H9 (cell line): ENCODE results near the gene C19orf81. TPM values are rescaled to one million over a fixed set of nuclear protein-coding genes. Genes with fewer than 3 reads are reported as not detected.
"Not testable (repeated sequence)": the region's sequence is repeated elsewhere in the genome, so short reads cannot be mapped to it uniquely, and the experiment has no call there.

Source experiments
- DNase-seq: peaks from one replicate; pipeline ENCODE4 v3.0.0-alpha.2; 2017
- H2AFZ ChIP-seq: one replicate; pipeline ENCODE4 v1.6.1; 2013; ENCODE audit warnings: mild to moderate bottlenecking, low read length, control low read depth, moderate library complexity
- H2AK5ac ChIP-seq: 2 replicates; pipeline ENCODE4 v1.6.1; 2013; ENCODE audit warnings: low read length, control low read depth, mixed read lengths; ENCODE audit not compliant: insufficient read length
- H2BK120ac ChIP-seq: one replicate; pipeline ENCODE4 v1.6.1; 2013; ENCODE audit warnings: low read depth, mild to moderate bottlenecking, low read length, control low read depth, inconsistent platforms; ENCODE audit not compliant: poor library complexity, severe bottlenecking
- H2BK12ac ChIP-seq: 2 replicates; pipeline ENCODE4 v1.6.1; 2013; ENCODE audit warnings: low read length, control low read depth, mixed read lengths, low read depth; ENCODE audit not compliant: insufficient read length
- H2BK15ac ChIP-seq: 2 replicates; pipeline ENCODE4 v1.6.1; 2013; ENCODE audit warnings: low read depth, low read length, control low read depth
- H2BK20ac ChIP-seq: one replicate; pipeline ENCODE4 v1.6.1; 2013; ENCODE audit warnings: low read depth, mild to moderate bottlenecking, low read length, control low read depth, inconsistent platforms; ENCODE audit not compliant: poor library complexity, severe bottlenecking
- H2BK5ac ChIP-seq: 2 replicates; pipeline ENCODE4 v1.6.1; 2013; ENCODE audit warnings: low read length, control low read depth, mixed read lengths; ENCODE audit not compliant: insufficient read length
- H3K14ac ChIP-seq: 2 replicates; pipeline ENCODE4 v1.6.1; 2013; ENCODE audit warnings: low read length, control low read depth; ENCODE audit not compliant: insufficient read depth
- H3K18ac ChIP-seq: 2 replicates; pipeline ENCODE4 v1.6.1; 2013; ENCODE audit warnings: low read depth, mild to moderate bottlenecking, mixed read lengths, low read length, control low read depth; ENCODE audit not compliant: insufficient read length
- H3K23ac ChIP-seq: 2 replicates; pipeline ENCODE4 v1.6.1; 2013; ENCODE audit warnings: low read length, control low read depth, mixed read lengths, low read depth; ENCODE audit not compliant: insufficient read length
- H3K23me2 ChIP-seq: 2 replicates; pipeline ENCODE4 v1.6.1; 2013; ENCODE audit warnings: low read depth, mild to moderate bottlenecking, mixed read lengths, low read length, control low read depth; ENCODE audit not compliant: insufficient read length, poor library complexity, severe bottlenecking
- H3K27ac ChIP-seq: 2 replicates; pipeline ENCODE4 v1.5.1; 2013; ENCODE audit warnings: low read length, control low read depth, mixed read lengths, low read depth; ENCODE audit not compliant: insufficient read length
- H3K27me3 ChIP-seq: 2 replicates; pipeline ENCODE4 v1.6.1; 2013; ENCODE audit warnings: low read length, control low read depth, inconsistent platforms; ENCODE audit not compliant: insufficient read depth
- H3K4ac ChIP-seq: 2 replicates; pipeline ENCODE4 v1.6.1; 2013; ENCODE audit warnings: low read depth, mild to moderate bottlenecking, control low read depth, inconsistent platforms, low read length, moderate library complexity
- H3K4me1 ChIP-seq: 2 replicates; pipeline ENCODE4 v1.6.1; 2013; ENCODE audit warnings: low read length, control low read depth, inconsistent platforms; ENCODE audit not compliant: insufficient read depth
- H3K4me2 ChIP-seq: 2 replicates; pipeline ENCODE4 v1.6.1; 2013; ENCODE audit warnings: low read length, control low read depth, mixed read lengths; ENCODE audit not compliant: insufficient read length, insufficient read depth
- H3K56ac ChIP-seq: 2 replicates; pipeline ENCODE4 v1.6.1; 2013; ENCODE audit warnings: low read depth, mild to moderate bottlenecking, mixed read lengths, low read length, control low read depth; ENCODE audit not compliant: insufficient read length
- H3K79me1 ChIP-seq: 2 replicates; pipeline ENCODE4 v1.6.1; 2013; ENCODE audit warnings: low read depth, mild to moderate bottlenecking, moderate library complexity, low read length, control low read depth, inconsistent platforms; ENCODE audit not compliant: insufficient read depth, poor library complexity, severe bottlenecking
- H3K79me2 ChIP-seq: 2 replicates; pipeline ENCODE4 v1.6.1; 2013; ENCODE audit warnings: low read length, control low read depth, inconsistent platforms; ENCODE audit not compliant: insufficient read depth
- H3K9ac ChIP-seq: 2 replicates; pipeline ENCODE4 v1.6.1; 2013; ENCODE audit warnings: low read length, control low read depth, mixed read lengths; ENCODE audit not compliant: insufficient read length; ENCODE audit errors: extremely low read depth
- H3K9me3 ChIP-seq: one replicate; pipeline ENCODE4 v1.6.1; 2013; ENCODE audit warnings: low read depth, low read length, inconsistent platforms; ENCODE audit not compliant: control insufficient read depth
- H3T11ph ChIP-seq: one replicate; pipeline ENCODE4 v1.6.1; 2013; ENCODE audit warnings: mild to moderate bottlenecking, low read length, control low read depth, inconsistent platforms
- H4K20me1 ChIP-seq: one replicate; pipeline ENCODE4 v1.6.1; 2013; ENCODE audit not compliant: control insufficient read depth, insufficient read length, insufficient read depth
- H4K5ac ChIP-seq: 2 replicates; pipeline ENCODE4 v1.6.1; 2013; ENCODE audit warnings: low read depth, mild to moderate bottlenecking, mixed read lengths, low read length, control low read depth; ENCODE audit not compliant: insufficient read length
- H4K8ac ChIP-seq: replicated peaks from 2 replicates; pipeline ENCODE4 v1.6.1; 2013; ENCODE audit warnings: low read length, control low read depth, mixed read lengths, low read depth; ENCODE audit not compliant: insufficient read length
- H4K91ac ChIP-seq: 2 replicates; pipeline ENCODE4 v1.6.1; 2013; ENCODE audit warnings: low read depth, mild to moderate bottlenecking, moderate library complexity, mixed read lengths, low read length, control low read depth; ENCODE audit not compliant: insufficient read length
- H3K27ac Mint-ChIP-seq, 3 experiments: 2 replicates in 2 of 3; 3 replicates in 1 of 3; pipeline ENCODE4 v1.8.0; 2020 to 2021; ENCODE audit warnings: mixed read lengths in 3 of 3, mild to moderate bottlenecking in 1 of 3, moderate library complexity in 1 of 3
- H3K27me3 Mint-ChIP-seq: 2 replicates; pipeline ENCODE4 v1.8.0; 2021; ENCODE audit warnings: low read depth, mild to moderate bottlenecking, moderate library complexity, mixed read lengths
- H3K36me3 Mint-ChIP-seq, 3 experiments: 2 replicates in 2 of 3; 3 replicates in 1 of 3; pipeline ENCODE4 v1.8.0; 2020 to 2021; ENCODE audit warnings: low read depth in 3 of 3, mixed read lengths in 3 of 3; ENCODE audit not compliant: insufficient read depth in 1 of 3
- H3K4me1 Mint-ChIP-seq, 2 experiments: 2 replicates each; pipeline ENCODE4 v1.8.0; 2020; ENCODE audit warnings: mixed read lengths in 2 of 2
- H3K4me3 Mint-ChIP-seq, 2 experiments: 2 replicates in 1 of 2; 3 replicates in 1 of 2; pipeline ENCODE4 v1.8.0; 2020 to 2021; ENCODE audit warnings: mild to moderate bottlenecking in 2 of 2, mixed read lengths in 2 of 2, moderate library complexity in 1 of 2
- H3K9me3 Mint-ChIP-seq, 2 experiments: 2 replicates in 1 of 2; 3 replicates in 1 of 2; pipeline ENCODE4 v1.8.0; 2020; ENCODE audit warnings: mild to moderate bottlenecking in 2 of 2, mixed read lengths in 2 of 2, moderate library complexity in 1 of 2
- WGBS: extraction: QIAGEN DNeasy Blood & Tissue Kit; methylation state at CpG from one replicate; pipeline ENCODE4 v1.1.7; 2013; ENCODE audit warnings: missing lambda C conversion rate, low lambda C conversion rate, mixed read lengths; ENCODE audit not compliant: insufficient read length; ENCODE audit errors: extremely low coverage; 5-methylcytosine and 5-hydroxymethylcytosine counted together
- total RNA-seq: library from RNA; stranded (reverse); gene quantifications from 2 replicates; pipeline ENCODE4 v1.2.1, GENCODE V29; 2021
- TF ChIP-seq, protein P1 (sequence below): fragments of 200-600 bp; sonication (generic); conservative IDR thresholded peaks from 3 replicates; pipeline ENCODE4 v1.8.0; 2021; ENCODE audit warnings: antibody characterized with exemption, mild to moderate bottlenecking

C19orf81 gene
- total RNA-seq, 1 experiment from 2014 or later, result 11.0 TPM

DNA sequence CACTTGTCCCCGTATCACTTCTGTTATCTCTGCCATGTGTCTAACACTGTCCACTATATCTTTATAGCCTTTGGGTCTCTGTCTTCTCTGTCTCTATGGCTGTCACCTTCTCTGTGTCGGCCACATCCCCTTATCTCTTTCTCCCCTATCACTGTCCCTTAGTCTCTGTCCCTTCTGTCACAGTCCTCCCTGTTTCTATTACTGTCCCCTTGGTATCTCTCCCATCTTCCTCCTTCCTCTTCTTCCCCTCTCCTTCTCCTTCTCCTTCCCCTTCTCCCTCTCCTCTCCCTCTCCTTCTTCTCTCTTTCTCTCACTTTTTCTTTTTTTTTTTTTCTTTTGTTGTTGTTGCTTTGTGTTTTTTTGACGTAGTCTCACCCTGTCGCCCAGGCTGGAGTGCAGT, 46.3 kb upstream of the C19orf81 start:
- Histone ChIP-seq H3K18ac (no peak overlapping the region), H2BK15ac (no peak overlapping the region), H4K5ac (no peak overlapping the region), H4K91ac (no peak overlapping the region), H3T11ph (no peak overlapping the region), H3K56ac (no peak overlapping the region), H4K20me1 (no peaks in the 10 kb centered on the region), H3K4ac (no peak overlapping the region), H3K9ac (no peak overlapping the region), H2BK120ac (no peak overlapping the region), H3K4me2 (no peak overlapping the region), H2BK5ac (no peak overlapping the region), H3K14ac (no peak overlapping the region), H4K8ac (no peak overlapping the region), H2AK5ac (no peak overlapping the region), H3K23me2 (no peaks in the 10 kb centered on the region), H3K27me3 (peaks cover 2% of the 10 kb centered on the region; the same call in 1 of the 2 replicates), H2AFZ (no peak overlapping the region), H3K79me2 (no peaks in the 10 kb centered on the region), H2BK20ac (no peak overlapping the region), H3K9me3 (no peaks in the 10 kb centered on the region), H3K79me1 (no peaks in the 10 kb centered on the region), H3K4me1 (no peaks in the 10 kb centered on the region), H3K23ac (no peak overlapping the region), H3K27ac (no peak overlapping the region), H2BK12ac (no peak overlapping the region)
- Mint-ChIP-seq H3K27ac (no peak overlapping the region), H3K9me3 (peaks cover 28 to 30% of the 10 kb centered on the region in 2 experiments), H3K36me3 (peaks cover 10 to 18% (median 14%) of the 10 kb centered on the region in 3 experiments), H3K4me1 (peaks cover 0 to 7% of the 10 kb centered on the region in 2 experiments; a peak in 1 of 4 replicates), H3K4me3 (no peak overlapping the region), H3K27me3 (peaks cover 54% of the 10 kb centered on the region)
- TF ChIP-seq, protein P1, sequence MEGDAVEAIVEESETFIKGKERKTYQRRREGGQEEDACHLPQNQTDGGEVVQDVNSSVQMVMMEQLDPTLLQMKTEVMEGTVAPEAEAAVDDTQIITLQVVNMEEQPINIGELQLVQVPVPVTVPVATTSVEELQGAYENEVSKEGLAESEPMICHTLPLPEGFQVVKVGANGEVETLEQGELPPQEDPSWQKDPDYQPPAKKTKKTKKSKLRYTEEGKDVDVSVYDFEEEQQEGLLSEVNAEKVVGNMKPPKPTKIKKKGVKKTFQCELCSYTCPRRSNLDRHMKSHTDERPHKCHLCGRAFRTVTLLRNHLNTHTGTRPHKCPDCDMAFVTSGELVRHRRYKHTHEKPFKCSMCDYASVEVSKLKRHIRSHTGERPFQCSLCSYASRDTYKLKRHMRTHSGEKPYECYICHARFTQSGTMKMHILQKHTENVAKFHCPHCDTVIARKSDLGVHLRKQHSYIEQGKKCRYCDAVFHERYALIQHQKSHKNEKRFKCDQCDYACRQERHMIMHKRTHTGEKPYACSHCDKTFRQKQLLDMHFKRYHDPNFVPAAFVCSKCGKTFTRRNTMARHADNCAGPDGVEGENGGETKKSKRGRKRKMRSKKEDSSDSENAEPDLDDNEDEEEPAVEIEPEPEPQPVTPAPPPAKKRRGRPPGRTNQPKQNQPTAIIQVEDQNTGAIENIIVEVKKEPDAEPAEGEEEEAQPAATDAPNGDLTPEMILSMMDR, result no peak
- no CpG with 5 or more reads among the region's 4 CpGs for WGBS
- DNase-seq, result no peak

DNA sequence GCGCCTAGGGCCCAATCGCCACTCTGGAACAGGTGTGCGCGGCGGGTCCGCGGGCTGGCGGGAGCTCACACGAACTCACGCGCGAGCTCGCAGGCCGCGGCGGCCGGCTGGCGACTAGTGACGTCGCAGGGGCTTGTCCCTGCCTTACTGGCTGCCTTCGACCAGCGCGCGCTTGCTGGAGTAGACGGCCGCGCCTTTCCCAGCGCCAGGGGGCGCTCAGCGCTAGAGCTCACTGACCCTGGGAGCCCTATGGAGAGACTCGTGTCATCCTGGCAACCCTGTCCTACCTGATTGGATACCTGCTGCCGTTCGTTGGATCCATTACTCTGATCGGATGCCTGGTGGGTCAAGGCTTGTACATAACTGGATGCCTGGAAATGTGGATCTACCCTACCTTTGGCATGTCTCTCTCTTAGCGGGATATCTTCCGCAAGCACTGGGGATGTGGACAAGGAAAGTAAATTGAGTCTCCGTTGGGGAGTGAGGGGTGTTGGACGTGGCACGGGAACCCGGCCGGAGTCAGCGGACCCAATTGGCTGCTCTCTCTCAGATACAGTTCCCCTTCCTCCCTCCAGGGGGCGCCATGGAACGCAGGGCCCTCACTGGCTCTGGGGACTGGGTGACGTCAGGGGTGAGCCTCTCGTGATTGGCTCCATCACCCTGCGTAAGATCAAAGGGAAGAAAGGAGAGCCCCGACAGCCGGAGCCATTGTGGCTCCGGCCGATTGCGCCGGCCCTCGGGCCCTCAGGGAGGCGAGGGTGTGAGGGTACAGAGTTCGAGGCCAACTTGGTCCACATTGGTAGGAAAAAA, 44.8 kb upstream of the C19orf81 start:
- H3K27me3 ChIP-seq, H2BK12ac ChIP-seq, H3K4ac ChIP-seq, H3K79me1 ChIP-seq, H3K14ac ChIP-seq, H2BK5ac ChIP-seq, H2BK120ac ChIP-seq, DNase-seq, H3K79me2 ChIP-seq, H3K9me3 ChIP-seq, H3K27ac Mint-ChIP-seq, H4K91ac ChIP-seq, H3K27ac ChIP-seq, H3K9ac ChIP-seq, H2AFZ ChIP-seq, H3K18ac ChIP-seq, H4K20me1 ChIP-seq, H3K4me1 ChIP-seq, H3K4me3 Mint-ChIP-seq, H3K4me2 ChIP-seq, H4K5ac ChIP-seq, H2BK15ac ChIP-seq, H4K8ac ChIP-seq, H3T11ph ChIP-seq, H3K56ac ChIP-seq, H2AK5ac ChIP-seq, H3K23me2 ChIP-seq, H2BK20ac ChIP-seq, H3K23ac ChIP-seq: not testable (repeated sequence)
- peaks cover 34% of the 10 kb centered on the region in 2 experiments for H3K9me3 Mint-ChIP-seq
- peaks cover 63% of the 10 kb centered on the region for H3K27me3 Mint-ChIP-seq
- WGBS, result no CpG with 5 or more reads among the region's 56 CpGs
- peaks cover 10 to 18% (median 14%) of the 10 kb centered on the region in 3 experiments for H3K36me3 Mint-ChIP-seq
- H3K4me1 Mint-ChIP-seq, result peaks cover 0 to 13% of the 10 kb centered on the region in 2 experiments; a peak in 2 of 4 replicates
